GM12891 (cell line): ENCODE data around the gene CNNM2.
A peak's percentile ranks its signal among the peaks of the same experiment; 100 is the strongest.
"Not testable (repeated sequence)": the region's sequence is repeated elsewhere in the genome, so short reads cannot be mapped to it uniquely, and the experiment has no call there.

Source experiments
- DNase-seq: peaks from one replicate; pipeline ENCODE4 v3.0.0; 2011; ENCODE audit warnings: low spot score; ENCODE audit not compliant: insufficient read length
- FAIRE-seq: peaks from 2 replicates; lab custom pipeline; 2011; peaks lifted over from hg19 to GRCh38; lab: Jason Lieb, UNC
- PAX5 ChIP-seq: IDR thresholded peaks from 2 replicates; pipeline ENCODE4 v1.6.1; 2011; ENCODE audit warnings: low read length, moderate library complexity, mild to moderate bottlenecking; ENCODE audit not compliant: insufficient read depth, severe bottlenecking
- POLR2A ChIP-seq: IDR thresholded peaks from 2 replicates; pipeline ENCODE4 v1.6.1; 2011; ENCODE audit warnings: low read depth, low read length, control low read depth
- POLR2AphosphoS5 ChIP-seq: IDR thresholded peaks from 2 replicates; pipeline ENCODE4 v1.6.1; 2011; ENCODE audit warnings: low read depth, low read length, control low read depth
- POU2F2 ChIP-seq: IDR thresholded peaks from 2 replicates; pipeline ENCODE4 v1.6.1; 2011; ENCODE audit warnings: low read depth, mild to moderate bottlenecking, control low read depth, low read length, moderate library complexity
- SPI1 ChIP-seq: IDR thresholded peaks from 2 replicates; pipeline ENCODE4 v1.6.1; 2011; ENCODE audit warnings: low read depth, low read length, control low read depth
- TAF1 ChIP-seq: IDR thresholded peaks from 2 replicates; pipeline ENCODE4 v1.6.1; 2011; ENCODE audit warnings: low read depth, low read length, control low read depth

Gene CNNM2

DNA sequence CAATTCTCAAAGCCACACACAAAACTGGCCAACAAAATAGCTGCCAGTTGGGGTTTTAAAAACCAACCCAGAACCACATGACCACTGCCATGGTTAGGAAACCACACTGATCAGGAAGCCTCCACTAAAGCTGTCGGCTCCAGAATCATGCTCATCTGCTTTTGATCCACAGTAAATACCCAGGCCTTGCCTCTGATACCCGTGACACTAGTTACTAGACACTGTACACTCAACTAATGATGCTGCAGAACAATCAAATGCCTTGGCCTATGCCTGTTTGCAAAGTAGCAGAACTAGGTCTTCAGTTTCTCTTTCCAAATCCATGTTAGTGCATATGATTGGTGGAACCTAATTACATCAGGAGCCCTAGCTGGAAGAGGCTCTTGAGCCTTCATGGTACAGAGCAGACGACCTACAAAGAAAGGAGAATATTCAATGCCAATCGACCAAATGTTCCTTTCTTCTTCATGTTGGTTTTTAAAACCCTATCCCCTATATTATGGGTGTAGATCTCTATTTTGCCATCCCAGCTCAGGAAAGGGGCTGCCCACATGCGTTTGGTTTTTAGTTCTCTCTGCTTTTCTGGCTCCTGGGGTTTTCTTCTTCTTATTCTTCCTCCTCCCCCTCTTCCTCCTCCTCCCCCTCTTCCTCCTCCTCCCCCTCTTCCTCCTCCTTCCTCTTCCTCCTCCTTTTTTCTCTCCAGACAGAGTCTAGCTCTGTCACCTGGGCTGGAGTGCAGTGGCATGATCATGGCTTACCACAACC lies 76.6 kb downstream of the CNNM2 start:
- DNase-seq: no peak
- no peak for TF ChIP-seq POLR2AphosphoS5
- no peak for TF ChIP-seq TAF1
- TF ChIP-seq SPI1: no peak
- no peak for TF ChIP-seq POLR2A
- TF ChIP-seq PAX5: no peak
- no peak for TF ChIP-seq POU2F2
- FAIRE-seq: peak; percentile 54

DNA sequence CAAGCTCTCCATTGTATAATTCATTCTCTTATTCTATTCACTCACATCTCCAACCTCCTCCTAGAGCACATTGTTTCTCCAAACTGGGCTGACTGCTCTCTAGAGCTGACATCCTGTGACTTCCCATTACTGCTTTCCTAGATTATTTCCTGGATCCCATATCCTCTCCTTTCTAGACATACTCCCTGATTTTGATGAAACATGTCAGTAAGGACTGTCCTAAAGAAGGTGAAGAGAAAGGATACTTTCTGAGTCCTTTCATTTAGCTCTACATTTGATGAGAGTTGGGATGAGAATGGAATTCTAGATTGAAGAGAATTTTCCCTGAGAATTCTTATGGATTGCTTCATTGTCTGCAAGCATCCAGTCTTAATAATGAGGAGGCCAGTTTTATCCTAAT lies 78.8 kb downstream of the CNNM2 start:
- FAIRE-seq (peak; percentile 23), DNase-seq (no peak)
- no peak for TF ChIP-seq POLR2A
- TF ChIP-seq PAX5: no peak
- no peak for TF ChIP-seq POLR2AphosphoS5
- no peak for TF ChIP-seq TAF1
- TF ChIP-seq SPI1: no peak

DNA sequence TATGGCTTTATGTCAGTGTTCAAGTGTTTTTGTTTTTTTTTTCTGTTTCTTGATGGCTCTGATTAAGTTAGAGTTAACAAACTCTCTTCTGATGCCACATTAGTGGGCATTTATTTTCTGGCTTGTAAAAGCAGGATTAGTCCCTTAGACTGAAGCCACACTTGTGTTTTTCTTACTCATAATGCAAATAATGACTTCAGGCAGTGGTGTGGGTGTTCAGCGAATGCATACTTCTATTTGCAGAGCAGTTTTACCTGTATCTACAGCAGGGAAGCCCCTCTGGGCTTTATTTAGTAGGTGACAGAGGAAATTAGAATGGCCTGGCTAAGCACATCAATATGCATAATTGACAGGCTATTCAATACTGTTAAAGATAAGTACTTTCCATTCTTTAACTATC lies 79.9 kb downstream of the CNNM2 start:
- peak; percentile 29 for DNase-seq
- FAIRE-seq: peak; percentile 91
- TF ChIP-seq SPI1 (no peak), TAF1 (no peak), POU2F2 (peak; percentile 96)

DNA sequence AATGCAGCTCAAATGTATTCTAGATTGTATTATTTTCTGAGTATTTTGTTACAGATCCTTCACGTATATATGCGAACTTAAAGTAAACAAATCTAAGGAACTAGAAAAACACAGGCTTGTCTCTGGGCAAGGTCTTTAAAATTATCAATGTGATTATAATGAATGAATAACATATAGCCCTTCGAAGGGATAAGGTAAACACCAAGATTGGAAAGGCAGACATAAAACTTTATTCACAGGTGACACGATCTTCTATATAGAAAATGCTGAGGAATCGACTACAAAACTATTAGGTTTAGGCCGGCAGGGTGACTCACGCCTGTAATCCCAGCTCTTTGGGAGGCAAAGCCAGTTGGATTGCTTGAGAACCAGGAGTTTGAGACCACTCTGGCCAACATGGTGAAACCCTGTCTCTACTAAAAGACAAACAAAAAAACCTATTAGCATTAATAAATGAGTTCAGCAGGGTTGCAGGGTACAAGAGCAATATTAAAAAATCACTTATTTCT lies 80.4 kb downstream of the CNNM2 start:
- DNase-seq (no peak), FAIRE-seq (no peak)
- no peak for TF ChIP-seq PAX5
- TF ChIP-seq POLR2AphosphoS5: no peak
- TF ChIP-seq SPI1: no peak
- TF ChIP-seq POU2F2: no peak
- TF ChIP-seq TAF1: no peak
- no peak for TF ChIP-seq POLR2A

DNA sequence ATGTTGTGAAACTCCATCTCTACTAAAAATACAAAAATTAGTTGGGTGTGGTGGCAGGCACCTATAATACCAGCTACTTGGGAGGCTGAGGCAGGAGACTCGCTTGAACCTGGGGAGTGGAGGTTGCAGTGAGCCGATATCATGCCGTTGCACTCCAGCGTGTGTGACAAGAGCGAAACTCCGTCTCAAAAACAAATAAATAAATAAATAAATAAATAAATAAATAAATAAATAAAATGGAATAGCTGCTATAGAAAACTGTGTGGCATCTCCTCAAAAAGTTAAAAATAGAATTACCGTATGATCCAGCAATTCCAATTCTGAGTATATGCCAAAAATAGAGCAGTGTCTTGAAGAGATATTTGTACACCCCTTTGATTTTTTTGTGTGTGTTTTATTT lies 82.0 kb downstream of the CNNM2 start:
- FAIRE-seq, DNase-seq: not testable (repeated sequence)

DNA sequence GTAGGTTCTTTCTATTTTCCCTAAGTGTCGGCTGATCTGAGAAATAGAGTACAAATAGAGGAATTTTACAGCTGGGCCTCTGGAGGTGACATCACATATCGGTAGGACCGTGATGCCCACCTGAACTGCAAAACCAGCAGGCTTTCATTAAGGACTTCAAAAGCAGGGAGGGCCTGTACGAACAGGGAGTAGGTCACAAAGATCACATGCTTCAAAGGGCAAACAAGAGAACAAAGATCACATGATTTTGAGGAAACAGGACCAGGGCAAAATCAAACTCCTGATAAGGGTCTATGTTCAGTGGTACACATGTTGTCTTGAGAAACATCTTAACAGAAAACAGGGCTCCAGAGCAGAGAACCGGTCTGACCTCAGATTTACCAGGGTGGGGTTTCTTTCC lies 88.9 kb downstream of the CNNM2 start:
- DNase-seq: no peak
- TF ChIP-seq POLR2AphosphoS5 (no peak), POU2F2 (no peak), PAX5 (no peak), TAF1 (no peak), SPI1 (no peak), POLR2A (no peak)
- no peak for FAIRE-seq

DNA sequence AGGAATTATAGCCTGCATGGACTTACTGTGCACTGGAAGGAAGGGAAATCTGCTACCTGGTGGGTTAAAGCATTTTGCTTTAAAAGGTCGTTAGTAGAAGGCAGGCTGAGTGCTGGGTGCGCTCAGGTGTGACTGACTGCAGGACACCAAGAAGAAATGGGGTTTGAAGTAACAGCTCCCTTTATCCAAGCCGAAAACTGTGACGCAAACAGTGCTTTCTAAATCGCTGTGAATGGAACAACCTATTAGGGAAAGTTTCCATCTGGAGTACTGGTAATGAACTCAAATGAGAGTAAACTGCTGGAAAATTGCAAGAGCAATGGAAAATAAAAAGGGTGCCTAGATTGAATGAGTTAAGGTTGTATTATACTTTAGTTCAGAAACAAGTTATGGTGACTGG lies 95.3 kb downstream of the CNNM2 start:
- FAIRE-seq: peak; percentile 26
- DNase-seq: no peak
- peak; percentile 42 for TF ChIP-seq PAX5
- no peak for TF ChIP-seq POLR2A

DNA sequence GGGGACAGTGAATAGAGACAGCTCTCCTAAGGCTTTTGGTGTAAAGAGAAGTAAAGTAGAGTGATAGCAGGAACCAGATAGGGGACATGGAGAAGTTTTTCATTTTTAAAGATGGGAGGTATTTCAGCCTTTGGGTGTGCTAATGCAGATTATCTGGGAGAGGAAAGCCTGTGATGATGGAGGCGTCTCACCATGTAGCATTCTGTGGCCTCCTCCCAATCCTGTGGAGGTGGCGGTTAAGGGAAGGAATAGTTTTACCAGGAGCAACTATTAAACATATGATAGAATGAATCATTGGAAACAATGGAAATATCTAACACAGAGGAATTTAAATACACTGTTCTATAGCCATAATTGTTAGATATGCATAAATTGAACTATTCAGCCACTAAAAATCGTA lies 101.3 kb downstream of the CNNM2 start:
- TF ChIP-seq TAF1 (no peak), POU2F2 (no peak), POLR2A (no peak), POLR2AphosphoS5 (no peak), SPI1 (no peak), PAX5 (no peak)
- FAIRE-seq (no peak), DNase-seq (no peak)

DNA sequence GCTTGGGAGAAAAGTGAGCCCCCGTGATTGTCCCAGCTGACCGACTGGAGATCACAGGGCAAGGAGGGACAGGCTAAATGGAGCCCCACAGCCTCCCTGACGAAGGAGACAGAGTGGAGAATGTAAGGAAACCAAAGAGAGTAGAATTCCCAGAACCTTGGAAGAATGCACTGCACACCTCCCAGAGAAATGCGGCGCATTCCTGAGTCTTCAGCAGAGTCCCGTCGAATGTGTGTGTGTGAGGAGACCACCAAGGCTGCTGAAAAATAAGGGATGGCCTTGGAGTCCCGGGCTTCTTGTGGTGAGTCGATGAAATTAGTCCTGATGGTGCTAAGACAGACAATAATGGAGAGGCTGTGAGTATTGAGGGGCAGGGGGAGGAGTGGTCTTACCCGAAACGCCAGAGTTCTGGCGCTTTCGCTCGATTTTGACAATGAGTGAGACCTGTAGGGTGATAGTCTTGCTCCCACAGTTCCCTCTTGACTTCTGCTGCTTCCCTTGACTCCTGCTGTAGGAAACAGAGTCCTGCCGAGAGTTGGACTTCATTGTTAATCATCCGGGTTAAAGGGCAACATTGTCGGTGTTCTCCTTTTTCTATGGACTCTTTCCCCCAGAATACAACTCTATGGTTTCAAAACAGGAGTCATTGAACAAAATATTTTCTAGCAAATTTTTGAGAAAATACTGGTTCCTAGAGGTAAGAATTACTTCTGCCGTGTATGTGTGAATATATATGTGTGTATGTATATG lies 103.2 kb downstream of the CNNM2 start:
- FAIRE-seq (no peak), DNase-seq (no peak)
- TF ChIP-seq SPI1 (no peak), POLR2AphosphoS5 (no peak), POLR2A (no peak), TAF1 (no peak), POU2F2 (no peak)

DNA sequence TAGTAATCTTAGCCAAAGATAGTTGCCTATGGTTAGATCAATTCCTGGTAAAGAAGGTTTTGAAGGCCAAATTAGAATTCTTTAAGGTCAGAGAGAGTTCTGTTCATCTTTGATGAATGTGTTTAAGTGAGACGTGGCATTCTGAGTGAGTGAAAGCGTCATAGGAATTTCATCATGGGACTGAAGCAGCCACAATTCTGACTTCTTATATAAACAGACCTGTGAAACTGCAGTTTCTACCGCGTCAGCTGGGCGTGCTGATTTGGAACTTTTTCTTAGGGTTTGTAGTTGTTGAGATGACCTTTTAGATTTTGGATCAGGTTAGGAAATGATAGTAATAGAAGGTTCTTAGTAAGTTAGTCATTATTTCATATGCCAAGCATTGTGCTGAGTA lies 103.8 kb downstream of the CNNM2 start:
- no peak for FAIRE-seq
- TF ChIP-seq SPI1 (no peak), POLR2AphosphoS5 (no peak), TAF1 (no peak), PAX5 (no peak), POLR2A (no peak), POU2F2 (no peak)
- DNase-seq: no peak
